Panc1 (cell line): ENCODE results near the gene SPHK2. TPM values are rescaled to one million over a fixed set of nuclear protein-coding genes. Genes with fewer than 3 reads are reported as not detected.

ENCODE experiments used
- ATAC-seq: fragments of 200-7000 bp; cut with Tn5 transposase; 2 replicates; pipeline ENCODE4 v1.9.1; 2020; ENCODE audit warnings: mild to moderate bottlenecking, moderate library complexity
- BruUV-seq: library from RNA; stranded (reverse); fragments of 400-500 nt; replicated peaks from 2 replicates; lab custom pipeline; 2021; lab: Mats Ljungman, UMichigan
- CTCF ChIA-PET: fragments of 300-600 bp; sonication (Branson Sonifier 250); formaldehyde crosslinking; loops from one replicate; lab custom pipeline; 2022; ENCODE audit warnings: antibody characterized with exemption; lab: Charles Lee
- POLR2A ChIA-PET: fragments of 300-600 bp; sonication (Branson Sonifier 250); formaldehyde crosslinking; loops from one replicate; lab custom pipeline; 2022; ENCODE audit warnings: antibody characterized with exemption; lab: Charles Lee
- DNase-seq: peaks from one replicate; pipeline ENCODE4 v3.0.0-alpha.2; 2010; ENCODE audit warnings: low read depth, low spot score
- H3K27ac ChIP-seq: 2 replicates; pipeline ENCODE4 v1.5.1; 2011; ENCODE audit warnings: mild to moderate bottlenecking, low read length, inconsistent platforms
- H3K27me3 ChIP-seq: fragments of 200-500 bp; sonication (Bioruptor generic); 2 replicates; pipeline ENCODE4 v1.6.0; 2014; ENCODE audit warnings: low read length, inconsistent platforms; ENCODE audit not compliant: control insufficient read depth, insufficient read depth
- H3K36me3 ChIP-seq: fragments of 200-500 bp; sonication (Bioruptor generic); 2 replicates; pipeline ENCODE4 v1.5.1; 2014; ENCODE audit warnings: inconsistent platforms, mild to moderate bottlenecking, low read length, moderate library complexity; ENCODE audit not compliant: control insufficient read depth, insufficient read depth
- H3K4me1 ChIP-seq: 2 replicates; pipeline ENCODE4 v1.5.1; 2011; ENCODE audit warnings: inconsistent platforms, mild to moderate bottlenecking, low read length, moderate library complexity; ENCODE audit not compliant: control insufficient read depth, insufficient read depth
- H3K4me3 ChIP-seq, 2 experiments: 2 replicates each; pipeline ENCODE4 v1.5.1; 2011 to 2012; ENCODE audit warnings: low read depth in 2 of 2, low read length in 2 of 2, mild to moderate bottlenecking in 2 of 2, inconsistent platforms in 1 of 2, moderate library complexity in 1 of 2
- H3K9me3 ChIP-seq: fragments of 200-500 bp; sonication (Bioruptor generic); 2 replicates; pipeline ENCODE4 v1.5.1; 2014; ENCODE audit warnings: low read depth, mild to moderate bottlenecking, inconsistent platforms, low read length, moderate library complexity; ENCODE audit not compliant: control insufficient read depth, insufficient read depth
- POLR2AphosphoS5 ChIP-seq: IDR thresholded peaks from 2 replicates; pipeline ENCODE4 v1.6.1; 2012; ENCODE audit warnings: mild to moderate bottlenecking, low read depth, low read length, moderate library complexity
- SIN3A ChIP-seq: IDR thresholded peaks from 2 replicates; pipeline ENCODE4 v1.6.1; 2012; ENCODE audit warnings: low read depth, mild to moderate bottlenecking, low read length, moderate library complexity, borderline replicate concordance; ENCODE audit not compliant: insufficient read depth
- TCF7L2 ChIP-seq: IDR thresholded peaks from 2 replicates; pipeline ENCODE4 v1.6.1; 2011; ENCODE audit warnings: mild to moderate bottlenecking, low read depth, low read length, inconsistent platforms
- in situ Hi-C: cut with HindIII; loops from 2 replicates; pipeline ENCODE4 v1.10.0; 2016; ENCODE audit warnings: low sequenced_read_pairs, low pct_unique_long_range_greater_than_20kb
- intact Hi-C: fragments of 100-400 bp; cut with micrococcal nuclease; formaldehyde crosslinking; loops from one replicate; pipeline ENCODE4 v1.10.0; 2022; ENCODE audit not compliant: unreplicated experiment
- total RNA-seq: library from RNA; stranded (reverse); gene quantifications from one replicate; pipeline ENCODE4 v1.2.1, GENCODE V29; 2021; ENCODE audit not compliant: unreplicated experiment
- TF ChIP-seq, protein P1 (sequence below): fragments of 450-650 bp; IDR thresholded peaks from 2 replicates; pipeline ENCODE4 v1.5.1; 2017; ENCODE audit warnings: mild to moderate bottlenecking
- TF ChIP-seq, protein P2 (sequence below), 2 experiments: IDR thresholded peaks; 2 replicates each; pipeline ENCODE4 v1.6.1; 2011 to 2012; ENCODE audit warnings: low read depth in 2 of 2, control low read depth in 1 of 2, low read length in 1 of 2, mild to moderate bottlenecking in 1 of 2, moderate library complexity in 1 of 2; ENCODE audit not compliant: insufficient read depth in 1 of 2

Gene SPHK2
- total RNA-seq, 1 experiment from 2014 or later = 19.5 TPM

DNA sequence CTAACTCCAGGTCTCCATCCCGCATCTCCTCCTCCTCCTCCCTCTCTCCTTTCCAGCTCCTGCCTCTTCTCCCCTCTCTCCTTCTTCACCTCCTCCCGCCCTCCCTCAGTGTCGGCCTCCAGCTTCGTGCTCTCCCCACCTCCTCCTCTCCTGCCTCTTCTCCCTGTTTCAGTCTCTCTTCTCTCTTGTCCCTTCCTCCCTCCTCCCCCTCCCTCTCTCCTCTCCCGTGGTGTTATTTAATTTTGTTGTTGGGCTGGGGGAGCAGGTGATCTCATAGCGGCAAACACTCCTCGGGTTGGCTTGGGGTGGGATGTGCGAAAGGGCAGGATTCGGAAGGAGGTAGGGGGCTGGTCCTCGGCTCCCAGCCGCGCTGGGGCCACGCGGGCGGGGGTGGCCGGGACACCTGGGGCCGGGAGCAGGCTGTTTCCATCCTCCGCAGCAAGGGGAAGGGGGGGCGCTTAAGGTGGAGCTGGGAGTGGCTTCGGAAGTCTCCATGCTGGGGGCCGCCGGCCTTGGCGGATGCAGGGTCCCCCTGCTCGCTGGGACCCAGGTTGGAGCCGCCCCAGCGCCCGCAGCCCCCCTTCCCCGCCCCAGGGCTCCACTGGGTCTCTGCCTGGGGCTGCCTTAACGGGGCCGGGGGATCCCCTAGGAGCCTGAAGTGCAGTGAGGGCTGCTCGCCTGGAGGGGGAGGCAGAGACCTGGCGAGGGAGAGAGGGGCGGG is 26.9 kb downstream of the SPHK2 start, which contains the start of gene CA11:
Gene CA11, minus strand, starts transcription at position 187 of the 721 bp plus-strand sequence. CDS start 555 bp downstream, outside the sequence.
- H3K27me3 ChIP-seq = no peaks in the 10 kb centered on the region
- H3K27ac ChIP-seq = peak within 1 kb of the TSS; percentile 52
- H3K4me3 ChIP-seq = peak within 1 kb of the TSS; percentile 53 to 69
- in situ Hi-C loops (no loop called here), intact Hi-C loops (no loop called here)
- DNase-seq = no peak
- TF ChIP-seq, protein P1, sequence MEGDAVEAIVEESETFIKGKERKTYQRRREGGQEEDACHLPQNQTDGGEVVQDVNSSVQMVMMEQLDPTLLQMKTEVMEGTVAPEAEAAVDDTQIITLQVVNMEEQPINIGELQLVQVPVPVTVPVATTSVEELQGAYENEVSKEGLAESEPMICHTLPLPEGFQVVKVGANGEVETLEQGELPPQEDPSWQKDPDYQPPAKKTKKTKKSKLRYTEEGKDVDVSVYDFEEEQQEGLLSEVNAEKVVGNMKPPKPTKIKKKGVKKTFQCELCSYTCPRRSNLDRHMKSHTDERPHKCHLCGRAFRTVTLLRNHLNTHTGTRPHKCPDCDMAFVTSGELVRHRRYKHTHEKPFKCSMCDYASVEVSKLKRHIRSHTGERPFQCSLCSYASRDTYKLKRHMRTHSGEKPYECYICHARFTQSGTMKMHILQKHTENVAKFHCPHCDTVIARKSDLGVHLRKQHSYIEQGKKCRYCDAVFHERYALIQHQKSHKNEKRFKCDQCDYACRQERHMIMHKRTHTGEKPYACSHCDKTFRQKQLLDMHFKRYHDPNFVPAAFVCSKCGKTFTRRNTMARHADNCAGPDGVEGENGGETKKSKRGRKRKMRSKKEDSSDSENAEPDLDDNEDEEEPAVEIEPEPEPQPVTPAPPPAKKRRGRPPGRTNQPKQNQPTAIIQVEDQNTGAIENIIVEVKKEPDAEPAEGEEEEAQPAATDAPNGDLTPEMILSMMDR = peak; percentile 88
- TF ChIP-seq SIN3A = no peak
- ChIA-PET POLR2A (interaction anchor here (0.6 kb wide), 1 partner anchor 15 kb away, joined by 3 read pairs; no protein-coding TSS in a partner anchor), CTCF (interaction anchor here (0.5 to 1.0 kb wide), 3 partner anchors 30 to 254 kb away, joined by 4 to 5 read pairs (median 4); no protein-coding TSS in a partner anchor)
- H3K36me3 ChIP-seq = no peaks in the 10 kb centered on the region
- peaks cover 2% of the 10 kb centered on the region; the same call in 1 of the 2 replicates for H3K4me1 ChIP-seq
- no TSS peak for BruUV-seq
- peak; percentile 90 for ATAC-seq
- H3K9me3 ChIP-seq = no peaks in the 10 kb centered on the region

DNA sequence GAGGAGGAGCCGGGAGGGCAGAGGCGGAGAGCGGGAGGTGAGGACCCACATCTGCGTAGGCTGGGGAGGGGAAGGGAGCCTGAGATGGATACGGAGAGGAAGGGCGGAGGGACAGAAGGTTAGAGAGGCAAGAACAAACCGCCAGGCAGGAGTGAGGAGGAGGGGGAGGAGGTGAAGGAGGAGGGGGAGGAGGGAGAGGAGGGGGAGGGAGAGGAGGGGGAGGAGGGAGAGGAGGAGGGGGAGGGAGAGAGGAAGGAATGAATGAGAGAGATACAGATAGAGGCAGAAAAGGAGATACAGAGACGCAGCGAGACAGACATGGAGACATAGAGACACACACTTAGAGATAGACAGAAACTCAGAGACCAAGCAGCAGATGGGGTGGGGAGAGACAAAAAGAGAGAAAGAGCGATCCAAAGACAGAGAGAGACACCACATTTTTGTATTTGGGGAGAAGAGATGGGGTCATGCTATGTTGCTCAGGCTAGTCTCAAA is 27.5 kb downstream of the SPHK2 start:
- H3K36me3 ChIP-seq = no peaks in the 10 kb centered on the region
- ChIA-PET CTCF (no interaction called here), POLR2A (interaction anchor here (0.6 kb wide), 1 partner anchor 15 kb away, joined by 3 read pairs; no protein-coding TSS in a partner anchor)
- no peak for ATAC-seq
- H3K27ac ChIP-seq = peak overlapping the region; percentile 21
- H3K9me3 ChIP-seq = no peaks in the 10 kb centered on the region
- in situ Hi-C loops = no loop called here
- BruUV-seq = no TSS peak
- TF ChIP-seq TCF7L2 = no peak
- no peak for TF ChIP-seq SIN3A
- no peak for TF ChIP-seq POLR2AphosphoS5
- TF ChIP-seq, protein P1 = no peak
- TF ChIP-seq, protein P2, sequence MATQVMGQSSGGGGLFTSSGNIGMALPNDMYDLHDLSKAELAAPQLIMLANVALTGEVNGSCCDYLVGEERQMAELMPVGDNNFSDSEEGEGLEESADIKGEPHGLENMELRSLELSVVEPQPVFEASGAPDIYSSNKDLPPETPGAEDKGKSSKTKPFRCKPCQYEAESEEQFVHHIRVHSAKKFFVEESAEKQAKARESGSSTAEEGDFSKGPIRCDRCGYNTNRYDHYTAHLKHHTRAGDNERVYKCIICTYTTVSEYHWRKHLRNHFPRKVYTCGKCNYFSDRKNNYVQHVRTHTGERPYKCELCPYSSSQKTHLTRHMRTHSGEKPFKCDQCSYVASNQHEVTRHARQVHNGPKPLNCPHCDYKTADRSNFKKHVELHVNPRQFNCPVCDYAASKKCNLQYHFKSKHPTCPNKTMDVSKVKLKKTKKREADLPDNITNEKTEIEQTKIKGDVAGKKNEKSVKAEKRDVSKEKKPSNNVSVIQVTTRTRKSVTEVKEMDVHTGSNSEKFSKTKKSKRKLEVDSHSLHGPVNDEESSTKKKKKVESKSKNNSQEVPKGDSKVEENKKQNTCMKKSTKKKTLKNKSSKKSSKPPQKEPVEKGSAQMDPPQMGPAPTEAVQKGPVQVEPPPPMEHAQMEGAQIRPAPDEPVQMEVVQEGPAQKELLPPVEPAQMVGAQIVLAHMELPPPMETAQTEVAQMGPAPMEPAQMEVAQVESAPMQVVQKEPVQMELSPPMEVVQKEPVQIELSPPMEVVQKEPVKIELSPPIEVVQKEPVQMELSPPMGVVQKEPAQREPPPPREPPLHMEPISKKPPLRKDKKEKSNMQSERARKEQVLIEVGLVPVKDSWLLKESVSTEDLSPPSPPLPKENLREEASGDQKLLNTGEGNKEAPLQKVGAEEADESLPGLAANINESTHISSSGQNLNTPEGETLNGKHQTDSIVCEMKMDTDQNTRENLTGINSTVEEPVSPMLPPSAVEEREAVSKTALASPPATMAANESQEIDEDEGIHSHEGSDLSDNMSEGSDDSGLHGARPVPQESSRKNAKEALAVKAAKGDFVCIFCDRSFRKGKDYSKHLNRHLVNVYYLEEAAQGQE (IDR thresholded peaks at IDR 0.05; ENCODE audit: insufficient read depth in 1 of 2, low read depth in 2 of 2, low read length in 1 of 2) = no peak
- intact Hi-C loops = no loop called here
- H3K27me3 ChIP-seq = no peaks in the 10 kb centered on the region
- no peak for DNase-seq
- peaks cover 2% of the 10 kb centered on the region; the same call in 1 of the 2 replicates for H3K4me1 ChIP-seq
- H3K4me3 ChIP-seq = peak overlapping the region; percentile 53 to 69
